NCI-H460 (cell line): ENCODE results near the gene SPINK7. TPM values are rescaled to one million over a fixed set of nuclear protein-coding genes. Genes with fewer than 3 reads are reported as not detected.

ENCODE experiments used
- DNase-seq: peaks from one replicate; pipeline ENCODE4 v3.0.0-alpha.2; 2016; ENCODE audit warnings: low read depth; ENCODE audit errors: extremely low read depth
- total RNA-seq: library from RNA; depleted of rRNA; stranded (reverse); fragments of >200 nt; shearing (Covaris generic); gene quantifications from 2 replicates; pipeline ENCODE4 v1.2.3, GENCODE V29; 2014; rRNA removed

The SPINK7 gene
- total RNA-seq, 1 experiment from 2014 or later: not detected

GRCh38 chr5:148343046-148343407, 30.8 kb downstream of the SPINK7 start:
- peak; percentile 45 for DNase-seq

GRCh38 chr5:148343603-148344487, 31.6 kb downstream of the SPINK7 start:
- no peak for DNase-seq

- DNase-seq: no peak
These were observed 35.5 kb downstream of the SPINK7 start for GRCh38 chr5:148347706-148348105.

GRCh38 chr5:148352696-148353095, 40.5 kb downstream of the SPINK7 start:
- DNase-seq: no peak

GRCh38 chr5:148353634-148354033, 41.4 kb downstream of the SPINK7 start:
- no peak for DNase-seq

- DNase-seq: no peak
These were observed 52.1 kb downstream of the SPINK7 start for GRCh38 chr5:148364343-148364742.

Other genes starting within 250 kb of the SPINK7 start
- gene SPINK5, start 248.4 kb upstream of the SPINK7 start, total RNA-seq: not detected in 2 replicates
- not detected in 2 replicates for gene SPINK14, start 143.9 kb upstream of the SPINK7 start, total RNA-seq
- 0.52 and 0.59 TPM in 2 replicates for gene SPINK6, start 109.4 kb upstream of the SPINK7 start, total RNA-seq
- 2.3 and 3.8 TPM in 2 replicates for gene MARCOL, start 73.9 kb upstream of the SPINK7 start, total RNA-seq
- gene SPINK13, start 43.6 kb upstream of the SPINK7 start, total RNA-seq: 1.3 and 2.8 TPM in 2 replicates
- not detected in 2 replicates for gene SPINK9, start 23.1 kb downstream of the SPINK7 start, total RNA-seq
- gene FBXO38, start 71.5 kb downstream of the SPINK7 start, total RNA-seq: 30.5 and 49.0 TPM in 2 replicates